PFSK-1 (cell line): ENCODE measurements around the gene STK11. TPM values are rescaled to one million over a fixed set of nuclear protein-coding genes. Genes with fewer than 3 reads are reported as not detected.
A peak's percentile ranks its signal among the peaks of the same experiment; 100 is the strongest.

ENCODE experiments used
- FOXP2 ChIP-seq: optimal IDR thresholded peaks from 2 replicates; pipeline ENCODE3; 2011; ENCODE audit warnings: borderline replicate concordance, control low read depth, inconsistent platforms; ENCODE audit not compliant: insufficient read depth; ENCODE audit errors: extremely low read length, extremely low read depth
- POLR2AphosphoS5 ChIP-seq: IDR thresholded peaks from 2 replicates; pipeline ENCODE4 v1.6.1; 2012; ENCODE audit warnings: low read depth, mild to moderate bottlenecking, control low read depth, low read length, moderate library complexity
- REST ChIP-seq, 2 experiments: IDR thresholded peaks; 2 replicates each; pipeline versions ENCODE4 v1.6.1 to v1.8.0; 2011 to 2012; ENCODE audit warnings: low read depth in 2 of 2, low read length in 2 of 2, control low read depth in 1 of 2, inconsistent platforms in 1 of 2, mild to moderate bottlenecking in 1 of 2, moderate library complexity in 1 of 2; ENCODE audit not compliant: insufficient read depth in 1 of 2
- SIN3A ChIP-seq: IDR thresholded peaks from 2 replicates; pipeline ENCODE4 v1.6.1; 2012; ENCODE audit warnings: mild to moderate bottlenecking, low read length, moderate library complexity, borderline replicate concordance; ENCODE audit not compliant: insufficient read depth
- TAF1 ChIP-seq: IDR thresholded peaks from 2 replicates; pipeline ENCODE4 v1.6.1; 2012; ENCODE audit warnings: low read length, control low read depth, borderline replicate concordance; ENCODE audit not compliant: insufficient read depth
- polyA plus RNA-seq: library from polyadenylated mRNA; unstranded; fragments of >200 nt; gene quantifications from one replicate; pipeline ENCODE4 v1.2.1, GENCODE V29; 2012; ENCODE audit warnings: low read depth, missing spikeins; ENCODE audit not compliant: insufficient read length

Gene STK11
- polyA plus RNA-seq, result 80.4 TPM

DNA sequence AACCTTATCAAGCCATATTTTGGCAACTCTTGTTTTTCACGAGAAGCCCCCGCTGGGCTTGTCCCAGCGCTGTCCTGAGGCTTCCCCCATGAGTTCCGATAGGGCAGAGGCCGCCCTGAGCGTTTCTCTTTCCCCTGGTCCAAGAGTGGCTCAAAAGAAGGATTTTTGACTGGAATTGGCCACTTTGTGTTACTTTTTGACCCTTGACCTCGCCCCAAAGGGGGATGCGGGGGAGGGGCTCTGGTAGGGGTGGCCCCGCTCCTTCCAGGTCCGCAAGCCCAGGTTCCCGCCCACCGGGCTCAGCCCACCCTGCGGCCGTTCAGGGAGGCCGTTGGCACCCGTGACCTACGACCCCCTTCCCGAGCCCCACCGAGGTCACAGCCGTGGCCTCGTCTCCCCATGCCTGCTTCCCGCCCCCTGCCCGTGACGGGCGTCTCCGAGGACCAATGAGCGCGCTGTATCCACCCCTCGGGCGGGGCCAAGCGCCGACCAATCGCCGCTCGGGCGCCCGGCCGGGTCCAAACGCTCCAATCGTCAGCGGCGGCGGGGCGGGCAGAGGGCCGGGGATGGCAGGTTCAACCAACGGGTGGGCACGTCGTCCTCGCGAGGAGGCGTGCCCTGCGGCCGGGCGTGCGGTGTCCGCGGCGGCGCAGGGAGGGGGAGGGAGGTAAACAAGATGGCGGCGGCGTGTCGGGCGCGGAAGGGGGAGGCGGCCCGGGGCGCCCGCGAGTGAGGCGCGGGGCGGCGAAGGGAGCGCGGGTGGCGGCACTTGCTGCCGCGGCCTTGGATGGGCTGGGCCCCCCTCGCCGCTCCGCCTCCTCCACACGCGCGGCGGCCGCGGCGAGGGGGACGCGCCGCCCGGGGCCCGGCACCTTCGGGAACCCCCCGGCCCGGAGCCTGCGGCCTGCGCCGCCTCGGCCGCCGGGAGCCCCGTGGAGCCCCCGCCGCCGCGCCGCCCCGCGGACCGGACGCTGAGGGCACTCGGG is at the start of gene STK11:
TSS of gene STK11 (plus strand) at position 665 of the 986 bp plus-strand sequence. CDS start 1,136 bp downstream, outside the sequence.
- TF ChIP-seq SIN3A (0 out of 2 replicates have a peak, but pooled peaks have one; percentile 19), TAF1 (peak; percentile 90), REST (IDR thresholded peaks at IDR 0.05; ENCODE audit: insufficient read depth in 1 of 2, low read depth in 2 of 2, low read length in 2 of 2) (no peak), FOXP2 (peak; percentile 100), POLR2AphosphoS5 (no peak; the same call in 1 of the 2 replicates)

DNA sequence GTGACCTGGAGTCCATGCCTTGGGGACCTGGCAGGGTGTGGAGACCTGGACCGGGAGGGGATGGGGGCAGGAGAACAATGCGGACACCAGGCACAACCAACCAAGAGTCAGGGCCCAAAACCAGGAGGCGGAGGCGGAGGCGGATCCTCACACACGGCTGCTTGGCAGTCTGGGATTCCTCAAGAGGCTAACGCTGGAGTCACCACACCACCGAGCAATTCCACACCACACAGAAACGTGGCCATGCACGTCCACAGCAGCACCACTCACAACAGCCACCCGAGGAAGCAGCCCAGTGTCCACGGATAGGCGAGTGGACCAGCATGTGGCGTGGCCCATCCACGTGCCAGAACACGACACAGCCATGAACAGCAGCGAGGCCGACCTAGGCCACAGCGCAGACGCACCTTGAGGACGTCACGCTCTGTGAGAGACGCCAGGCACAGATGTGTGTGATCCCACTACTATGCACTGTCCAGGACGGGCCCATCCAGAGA is 49.2 kb upstream of the STK11 start:
- no peak for TF ChIP-seq POLR2AphosphoS5
- no peak for TF ChIP-seq FOXP2
- TF ChIP-seq REST (IDR thresholded peaks at IDR 0.05; ENCODE audit: insufficient read depth in 1 of 2, low read depth in 2 of 2, low read length in 2 of 2), result no peak
- TF ChIP-seq TAF1, result no peak
- no peak for TF ChIP-seq SIN3A

DNA sequence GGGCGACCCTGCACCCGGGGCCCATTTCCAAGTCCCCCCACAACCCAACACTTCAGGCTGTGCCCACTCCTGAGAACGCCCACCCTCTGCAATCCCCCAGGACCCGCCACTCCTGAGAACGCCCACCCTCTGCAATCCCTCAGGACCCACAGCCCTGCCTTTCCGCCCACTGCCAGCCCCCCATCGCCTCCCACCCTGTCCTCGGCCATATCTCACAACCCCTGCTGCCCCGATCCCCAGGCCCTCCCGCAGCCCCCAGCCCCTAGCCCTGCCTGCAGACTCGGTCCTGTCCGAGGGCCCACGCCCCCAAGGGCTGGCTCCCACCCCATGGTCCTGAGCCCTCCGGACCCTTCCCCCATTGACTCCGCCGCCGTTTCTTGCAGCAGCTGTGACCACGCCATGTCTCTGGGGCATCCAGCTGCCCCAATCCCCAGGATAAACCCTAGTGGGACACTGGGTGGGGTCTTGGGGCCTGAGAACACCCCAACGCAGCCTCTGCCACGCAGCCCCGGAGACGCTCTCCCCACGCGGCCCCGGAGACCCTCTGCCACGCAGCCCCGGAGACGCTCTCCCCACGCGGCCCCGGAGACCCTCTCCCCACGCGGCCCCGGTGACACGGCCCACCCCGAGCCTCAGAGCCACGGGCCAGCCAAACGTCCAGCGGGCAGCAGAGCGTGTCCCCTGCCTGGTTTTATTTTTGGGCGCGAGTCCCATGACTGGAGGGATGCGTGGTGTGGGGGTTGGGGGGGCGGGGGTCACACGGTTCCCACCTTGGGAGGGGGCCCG is 48.6 kb upstream of the STK11 start:
- TF ChIP-seq FOXP2 (no peak), POLR2AphosphoS5 (no peak), REST (IDR thresholded peaks at IDR 0.05; ENCODE audit: insufficient read depth in 1 of 2, low read depth in 2 of 2, low read length in 2 of 2) (no peak)

DNA sequence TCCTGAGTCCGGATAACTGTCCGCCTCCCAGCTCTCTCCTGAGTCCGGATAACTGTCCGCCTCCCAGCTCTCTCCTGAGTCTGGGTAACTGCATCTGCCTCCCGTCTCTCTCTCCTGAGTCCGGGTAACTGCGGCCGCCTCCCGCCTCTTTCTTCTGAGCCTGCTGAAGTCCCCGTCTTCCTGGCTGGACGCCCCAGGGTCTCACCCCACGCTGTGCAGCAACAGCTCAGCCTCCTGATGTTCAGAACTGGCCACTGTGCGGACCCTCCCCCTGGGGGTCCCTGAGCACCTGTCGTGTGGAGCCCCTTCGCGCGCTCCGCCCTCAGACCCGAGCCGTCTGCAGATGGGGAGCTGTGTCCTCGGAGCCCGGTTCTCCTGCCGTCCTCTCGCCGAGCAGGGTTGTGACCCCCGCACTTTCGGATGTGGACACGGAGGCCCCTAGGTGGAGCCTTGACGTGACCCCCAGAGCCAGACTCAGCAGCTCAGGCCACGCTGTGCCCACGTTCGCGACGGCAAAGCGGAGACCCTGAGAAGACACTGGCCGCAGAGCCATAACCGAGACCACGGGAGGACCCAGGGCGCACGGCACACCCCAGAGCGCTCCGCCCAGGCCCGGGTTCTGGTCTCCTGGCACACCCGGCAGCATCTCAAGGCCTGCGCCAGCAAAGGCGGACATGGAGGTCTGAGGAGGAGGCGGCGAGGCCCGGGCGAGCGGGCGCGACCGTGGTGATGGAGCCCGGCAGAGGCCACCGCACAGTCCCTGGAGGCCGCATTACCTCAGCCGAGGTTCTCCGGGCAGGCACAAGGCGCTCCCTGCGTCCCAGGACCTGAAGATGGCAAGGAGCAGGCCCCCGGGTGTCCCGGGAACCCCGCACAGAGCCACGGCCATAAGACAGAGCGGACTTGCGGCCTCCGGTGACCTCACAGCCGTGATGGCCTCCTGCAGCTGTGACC is 47.4 kb upstream of the STK11 start:
- TF ChIP-seq REST (IDR thresholded peaks at IDR 0.05; ENCODE audit: insufficient read depth in 1 of 2, low read depth in 2 of 2, low read length in 2 of 2), result no peak
- TF ChIP-seq SIN3A, result no peak
- no peak for TF ChIP-seq POLR2AphosphoS5
- TF ChIP-seq TAF1, result no peak
- TF ChIP-seq FOXP2, result no peak
